Daoy (cell line): ENCODE data around the gene XIRP2. TPM values are rescaled to one million over a fixed set of nuclear protein-coding genes. Genes with fewer than 3 reads are reported as not detected.

Experiments
- DNase-seq: peaks from one replicate; pipeline ENCODE4 v3.0.0-alpha.2; 2015; ENCODE audit warnings: low read depth
- total RNA-seq: library from RNA; depleted of rRNA; stranded (reverse); fragments of >200 nt; shearing (Covaris generic); gene quantifications from 2 replicates; pipeline ENCODE4 v1.2.3, GENCODE V29; 2014

XIRP2 gene
- total RNA-seq, 1 experiment from 2014 or later, result not detected

GRCh38 chr2:167135706-167136105 lies 247.4 kb downstream of the XIRP2 start:
- no peak for DNase-seq

- DNase-seq, result no peak
Observed at GRCh38 chr2:167136879-167137596, 248.8 kb downstream of the XIRP2 start.

- no peak for DNase-seq
Observed at GRCh38 chr2:167140330-167140729, 252.1 kb downstream of the XIRP2 start.

- DNase-seq, result peak; percentile 67
Observed at GRCh38 chr2:167140767-167141166, 252.5 kb downstream of the XIRP2 start.

- DNase-seq, result no peak
Observed at GRCh38 chr2:167142554-167142953, 254.3 kb downstream of the XIRP2 start.

- no peak for DNase-seq
Observed at GRCh38 chr2:167144179-167144898, 256.1 kb downstream of the XIRP2 start.

GRCh38 chr2:167147271-167147941 lies 259.1 kb downstream of the XIRP2 start:
- DNase-seq, result no peak

- no peak for DNase-seq
Observed at GRCh38 chr2:167151894-167152293, 263.6 kb downstream of the XIRP2 start.

GRCh38 chr2:167157523-167157922 lies 269.2 kb downstream of the XIRP2 start:
- DNase-seq, result no peak

- no peak for DNase-seq
Observed at GRCh38 chr2:167177196-167177595, 288.9 kb downstream of the XIRP2 start.

- DNase-seq, result peak; percentile 12
Observed at GRCh38 chr2:167181134-167181533, 292.9 kb downstream of the XIRP2 start.

GRCh38 chr2:167181688-167182087 lies 293.4 kb downstream of the XIRP2 start:
- DNase-seq, result no peak

GRCh38 chr2:167182403-167182802 lies 294.1 kb downstream of the XIRP2 start:
- no peak for DNase-seq

GRCh38 chr2:167183931-167184330 lies 295.7 kb downstream of the XIRP2 start:
- DNase-seq, result no peak

GRCh38 chr2:167186465-167186864 lies 298.2 kb downstream of the XIRP2 start:
- DNase-seq, result no peak

GRCh38 chr2:167187049-167187727 lies 298.9 kb downstream of the XIRP2 start:
- no peak for DNase-seq

- no peak for DNase-seq
Observed at GRCh38 chr2:167187978-167188967, 300.0 kb downstream of the XIRP2 start.

GRCh38 chr2:167190053-167190452 lies 301.8 kb downstream of the XIRP2 start:
- peak; percentile 46 for DNase-seq

GRCh38 chr2:167191588-167191987 lies 303.3 kb downstream of the XIRP2 start:
- no peak for DNase-seq

- no peak for DNase-seq
Observed at GRCh38 chr2:167192833-167193232, 304.6 kb downstream of the XIRP2 start.
